OCI-LY3 (cell line): Measurements from ENCODE around the gene SNX10.

Source experiments
- EZH2phosphoT487 ChIP-seq: fragments of 200-600 bp; shearing (Covaris generic); IDR thresholded peaks from 2 replicates; pipeline ENCODE4 v1.6.1; 2018; ENCODE audit warnings: antibody characterized with exemption, mixed run types, low read depth
- TF ChIP-seq, protein P1 (sequence below): fragments of 200-600, 300-600 bp; sonication (generic); IDR thresholded peaks from 2 replicates; pipeline ENCODE4 v1.5.1; 2014; ENCODE audit warnings: antibody characterized with exemption, low read length, low read depth

- TF ChIP-seq, protein P1, sequence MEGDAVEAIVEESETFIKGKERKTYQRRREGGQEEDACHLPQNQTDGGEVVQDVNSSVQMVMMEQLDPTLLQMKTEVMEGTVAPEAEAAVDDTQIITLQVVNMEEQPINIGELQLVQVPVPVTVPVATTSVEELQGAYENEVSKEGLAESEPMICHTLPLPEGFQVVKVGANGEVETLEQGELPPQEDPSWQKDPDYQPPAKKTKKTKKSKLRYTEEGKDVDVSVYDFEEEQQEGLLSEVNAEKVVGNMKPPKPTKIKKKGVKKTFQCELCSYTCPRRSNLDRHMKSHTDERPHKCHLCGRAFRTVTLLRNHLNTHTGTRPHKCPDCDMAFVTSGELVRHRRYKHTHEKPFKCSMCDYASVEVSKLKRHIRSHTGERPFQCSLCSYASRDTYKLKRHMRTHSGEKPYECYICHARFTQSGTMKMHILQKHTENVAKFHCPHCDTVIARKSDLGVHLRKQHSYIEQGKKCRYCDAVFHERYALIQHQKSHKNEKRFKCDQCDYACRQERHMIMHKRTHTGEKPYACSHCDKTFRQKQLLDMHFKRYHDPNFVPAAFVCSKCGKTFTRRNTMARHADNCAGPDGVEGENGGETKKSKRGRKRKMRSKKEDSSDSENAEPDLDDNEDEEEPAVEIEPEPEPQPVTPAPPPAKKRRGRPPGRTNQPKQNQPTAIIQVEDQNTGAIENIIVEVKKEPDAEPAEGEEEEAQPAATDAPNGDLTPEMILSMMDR = no peak
- no peak for TF ChIP-seq EZH2phosphoT487
Measured at GRCh38 chr7:26305090-26305868, 13.6 kb downstream of the SNX10 start.
